Fibroblast of the aortic adventitia (primary cell): ENCODE measurements around the gene PLRG1. TPM values are rescaled to one million over a fixed set of nuclear protein-coding genes. Genes with fewer than 3 reads are reported as not detected.

ENCODE experiments used
- DNase-seq: peaks from one replicate; pipeline ENCODE4 v3.0.0-alpha.2; 2010; ENCODE audit warnings: low read depth
- H3K4me3 ChIP-seq: 2 replicates; pipeline ENCODE4 v1.5.1; 2011; ENCODE audit warnings: low read depth, mild to moderate bottlenecking, control low read depth, low read length, moderate library complexity
- total RNA-seq: library from RNA; depleted of rRNA; stranded (reverse); fragments of >200 nt; gene quantifications from 2 replicates; pipeline ENCODE4 v1.2.3, GENCODE V29; 2012; ENCODE audit warnings: low replicate concordance
- TF ChIP-seq, protein P1 (sequence below): IDR thresholded peaks from 2 replicates; pipeline ENCODE4 v1.5.1; 2011; ENCODE audit warnings: mild to moderate bottlenecking, low read length, control low read depth, inconsistent platforms; ENCODE audit not compliant: insufficient read depth

PLRG1 gene
- total RNA-seq, 1 donor, result 79.6 TPM

DNA sequence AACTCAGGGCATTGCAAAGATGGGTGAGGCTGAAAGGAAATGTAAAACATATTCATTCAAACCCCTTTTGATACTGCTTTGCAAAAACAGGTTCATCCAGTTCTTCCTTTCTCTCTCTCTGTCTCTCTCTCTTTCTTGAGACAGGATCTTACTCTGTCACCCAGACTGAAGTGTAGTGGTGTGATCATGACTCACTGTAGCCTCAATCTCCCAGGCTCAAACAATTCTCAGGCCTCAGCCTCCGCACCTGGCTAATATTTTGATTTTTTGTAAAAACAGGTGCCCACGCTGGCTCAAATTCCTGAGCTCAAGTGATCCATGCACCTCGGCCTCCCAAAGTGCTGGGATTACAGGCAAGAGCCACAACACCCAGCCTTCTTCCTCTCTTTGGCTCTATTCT is 43.0 kb downstream of the PLRG1 start:
- no peak overlapping the region for H3K4me3 ChIP-seq
- DNase-seq, result no peak
- TF ChIP-seq, protein P1, sequence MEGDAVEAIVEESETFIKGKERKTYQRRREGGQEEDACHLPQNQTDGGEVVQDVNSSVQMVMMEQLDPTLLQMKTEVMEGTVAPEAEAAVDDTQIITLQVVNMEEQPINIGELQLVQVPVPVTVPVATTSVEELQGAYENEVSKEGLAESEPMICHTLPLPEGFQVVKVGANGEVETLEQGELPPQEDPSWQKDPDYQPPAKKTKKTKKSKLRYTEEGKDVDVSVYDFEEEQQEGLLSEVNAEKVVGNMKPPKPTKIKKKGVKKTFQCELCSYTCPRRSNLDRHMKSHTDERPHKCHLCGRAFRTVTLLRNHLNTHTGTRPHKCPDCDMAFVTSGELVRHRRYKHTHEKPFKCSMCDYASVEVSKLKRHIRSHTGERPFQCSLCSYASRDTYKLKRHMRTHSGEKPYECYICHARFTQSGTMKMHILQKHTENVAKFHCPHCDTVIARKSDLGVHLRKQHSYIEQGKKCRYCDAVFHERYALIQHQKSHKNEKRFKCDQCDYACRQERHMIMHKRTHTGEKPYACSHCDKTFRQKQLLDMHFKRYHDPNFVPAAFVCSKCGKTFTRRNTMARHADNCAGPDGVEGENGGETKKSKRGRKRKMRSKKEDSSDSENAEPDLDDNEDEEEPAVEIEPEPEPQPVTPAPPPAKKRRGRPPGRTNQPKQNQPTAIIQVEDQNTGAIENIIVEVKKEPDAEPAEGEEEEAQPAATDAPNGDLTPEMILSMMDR, result no peak

DNA sequence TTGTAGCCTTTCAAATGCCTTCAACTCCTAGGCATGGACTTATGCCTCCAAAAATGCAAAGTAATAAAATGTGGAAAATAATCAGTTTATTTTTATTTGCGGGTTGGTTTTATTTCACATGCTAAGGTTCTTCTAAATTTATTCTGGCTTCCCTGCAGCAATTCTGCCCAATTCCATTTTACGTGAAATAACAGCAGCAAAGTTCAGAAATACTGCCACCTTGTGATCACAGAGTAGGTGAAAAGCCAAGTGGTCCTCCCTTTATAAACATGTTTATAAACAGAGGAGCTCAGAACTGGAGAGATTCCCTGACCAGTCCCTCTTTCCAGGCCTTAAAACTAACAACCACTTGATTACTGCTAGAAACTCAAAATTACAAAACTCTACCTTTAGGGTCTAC is 43.9 kb downstream of the PLRG1 start:
- peak; percentile 52 for DNase-seq
- no peak overlapping the region for H3K4me3 ChIP-seq
- TF ChIP-seq, protein P1, result peak; percentile 50

DNA sequence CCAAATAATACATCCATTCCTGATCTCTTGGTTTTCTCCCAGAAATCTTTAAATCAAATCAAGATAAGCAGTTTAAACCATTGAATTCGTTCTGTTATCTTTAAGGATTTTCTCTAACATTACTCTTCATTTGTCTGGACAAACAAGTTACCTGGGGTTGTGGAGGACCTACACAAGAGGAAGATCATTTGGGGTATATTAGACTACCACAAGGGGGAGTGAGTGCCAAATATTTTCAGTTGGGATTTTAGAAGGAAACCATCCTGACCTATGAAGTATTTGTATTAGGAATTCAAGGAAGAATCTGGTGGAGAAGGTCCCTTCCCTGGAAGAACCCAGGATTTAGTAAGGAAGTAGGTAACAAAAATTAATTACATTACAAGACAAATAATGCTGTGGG is 46.6 kb downstream of the PLRG1 start:
- peak; percentile 32 for DNase-seq
- TF ChIP-seq, protein P1, result peak; percentile 58
- H3K4me3 ChIP-seq, result no peak overlapping the region

DNA sequence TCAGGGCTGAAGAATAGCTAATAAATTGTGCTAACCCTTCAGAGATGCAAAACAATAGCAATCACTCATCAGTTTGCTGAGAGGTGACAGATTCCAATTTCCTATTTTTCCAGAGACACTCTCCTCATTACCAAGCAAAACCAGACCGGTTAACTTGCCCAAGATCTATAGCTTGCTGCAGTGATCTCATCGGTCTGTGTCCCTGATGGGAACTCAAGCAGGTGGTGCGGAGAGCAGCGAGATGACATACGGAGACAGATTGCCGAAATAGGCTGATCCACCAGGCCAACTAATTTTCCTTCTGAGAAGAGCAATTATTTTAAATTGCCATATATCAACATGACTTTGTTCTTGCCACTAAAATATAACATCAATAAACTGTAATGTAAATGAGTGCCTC is 48.1 kb downstream of the PLRG1 start:
- DNase-seq, result no peak
- TF ChIP-seq, protein P1, result no peak
- no peak overlapping the region for H3K4me3 ChIP-seq

DNA sequence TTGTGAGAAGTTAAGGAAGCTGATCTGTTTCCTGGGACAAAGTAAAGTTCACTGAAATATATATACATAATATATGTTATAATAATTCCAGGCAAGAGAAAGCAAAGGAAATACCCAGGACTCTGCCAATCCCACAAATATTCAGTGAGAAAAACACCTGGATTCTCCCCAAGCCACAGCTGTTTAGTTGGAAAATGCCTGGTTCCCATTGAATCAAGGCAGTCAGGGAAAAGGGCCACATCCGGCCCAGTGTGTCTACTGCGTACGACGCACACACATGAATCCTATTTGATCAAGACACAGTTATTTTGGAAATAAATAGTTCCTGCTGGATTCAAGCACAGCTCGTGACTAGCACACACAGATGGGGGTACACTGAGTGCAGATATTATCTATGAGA is 52.3 kb downstream of the PLRG1 start:
- no peak overlapping the region for H3K4me3 ChIP-seq
- peak; percentile 9 for DNase-seq
- TF ChIP-seq, protein P1, result no peak

DNA sequence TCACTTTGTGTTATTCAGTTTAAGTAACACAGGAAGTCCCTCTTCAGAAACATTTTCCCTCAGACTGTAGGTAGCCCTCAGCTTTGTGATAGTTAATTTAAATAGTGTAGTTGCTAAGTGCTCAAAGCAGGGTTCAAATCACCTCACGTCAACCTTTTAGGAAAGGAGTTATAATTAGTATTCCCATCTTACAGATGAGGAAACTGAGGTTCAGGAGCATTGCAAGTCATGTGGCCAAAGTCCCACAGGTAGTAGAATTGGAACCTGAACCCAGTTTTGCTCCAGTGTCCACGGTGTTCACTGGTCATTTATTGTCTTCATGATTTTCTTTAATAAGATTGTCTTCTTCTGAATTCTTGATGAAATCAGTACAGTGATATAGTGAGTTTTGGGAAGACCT is 54.3 kb downstream of the PLRG1 start:
- no peak overlapping the region for H3K4me3 ChIP-seq
- no peak for DNase-seq
- TF ChIP-seq, protein P1, result no peak

DNA sequence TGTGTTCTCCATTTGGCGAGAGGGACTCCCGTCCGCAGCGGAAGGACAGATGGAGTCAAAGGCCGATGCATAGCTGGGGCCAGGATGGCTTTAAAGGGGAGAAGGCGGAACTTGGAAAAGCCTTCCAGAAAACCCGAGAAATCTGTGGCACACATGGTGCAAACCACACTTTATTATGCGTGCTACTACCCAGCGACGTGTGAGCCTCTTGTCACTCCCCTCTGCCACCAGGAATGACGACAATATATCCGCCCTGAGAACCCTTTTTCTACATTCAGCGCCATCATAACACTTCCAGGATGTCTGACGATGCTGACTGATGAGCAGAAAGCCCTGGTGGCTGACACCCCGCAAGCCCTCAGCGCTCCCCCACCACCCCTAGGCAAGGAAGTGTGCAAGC is 57.9 kb downstream of the PLRG1 start:
- TF ChIP-seq, protein P1, result no peak

More for the DNA sequence above, 57.9 kb downstream of the PLRG1 start:
- DNase-seq, result no peak
- no peak overlapping the region for H3K4me3 ChIP-seq
